HG03064 (cell line): ENCODE data around the gene RAD51.

Source experiments
- ATAC-seq: cut with Tn5 transposase; IDR thresholded peaks from one replicate; pipeline ENCODE4 v1.9.1; 2021; ENCODE audit warnings: low read depth; ENCODE audit not compliant: unreplicated experiment

The RAD51 gene

GRCh38 chr15:40775740-40776536 is 81.0 kb downstream of the RAD51 start:
- no peak for ATAC-seq

DNA sequence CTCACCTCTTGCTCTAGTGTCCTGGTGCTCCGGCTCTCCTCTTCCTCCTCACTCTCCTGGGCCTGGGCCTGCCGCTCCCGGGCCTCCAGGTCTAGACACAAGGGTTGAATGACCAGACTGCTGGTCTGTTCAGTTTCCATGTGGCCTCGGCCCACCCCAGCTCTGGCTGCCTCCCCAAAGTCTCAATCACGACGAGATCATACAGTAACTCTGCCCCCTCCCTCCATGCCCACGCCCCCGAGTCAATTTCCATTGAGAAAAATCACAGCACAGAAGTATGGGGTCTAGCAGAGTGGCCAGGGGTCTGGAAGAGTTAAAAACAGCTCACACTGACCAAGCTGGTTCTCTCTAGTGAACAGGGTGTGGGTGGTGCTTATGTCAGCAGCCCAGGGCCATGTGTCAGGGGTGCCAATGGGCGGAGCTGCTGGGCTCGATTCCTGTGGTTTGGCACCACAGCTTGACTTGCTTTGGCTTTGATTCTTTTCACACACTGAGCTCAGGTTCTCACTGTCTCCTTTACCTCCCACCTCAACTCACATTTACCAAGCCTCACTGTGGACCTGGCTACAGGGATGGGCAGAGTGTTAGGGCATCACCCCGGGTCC is 81.7 kb downstream of the RAD51 start:
- no peak for ATAC-seq
